Activated T-cell treated with anti-CD3 and anti-CD28 coated beads for 4 hours (primary cell): ENCODE data around the gene SRPRA.
"Not testable (repeated sequence)": the region's sequence is repeated elsewhere in the genome, so short reads cannot be mapped to it uniquely, and the experiment has no call there.

Experiments
- DNase-seq: peaks from one replicate; pipeline ENCODE4 v3.0.0-alpha.2; 2020

The SRPRA gene

GRCh38 chr11:126282736-126283591, 14.3 kb upstream of the SRPRA start, which contains the start of gene TIRAP:
Gene TIRAP, plus strand, starts transcription at chr11:126283093. Its CDS starts 7,802 bp downstream, at chr11:126290895.
- peak; percentile 28 for DNase-seq

GRCh38 chr11:126282361-126282735, 13.7 kb upstream of the SRPRA start:
- DNase-seq, result no peak

GRCh38 chr11:126281666-126282175, 13.0 kb upstream of the SRPRA start:
- no peak for DNase-seq

GRCh38 chr11:126281245-126281644, 12.6 kb upstream of the SRPRA start:
- no peak for DNase-seq

GRCh38 chr11:126280595-126280994, 11.9 kb upstream of the SRPRA start:
- DNase-seq, result no peak

- DNase-seq, result no peak
Observed at GRCh38 chr11:126279191-126279590, 10.5 kb upstream of the SRPRA start.

- DNase-seq, result no peak
Observed at GRCh38 chr11:126277780-126278179, 9.1 kb upstream of the SRPRA start.

GRCh38 chr11:126277322-126277721, 8.6 kb upstream of the SRPRA start:
- DNase-seq, result no peak

- DNase-seq, result no peak
Observed at GRCh38 chr11:126268361-126268707, 361 bp downstream of the SRPRA start.

GRCh38 chr11:126267650-126268049, 1.0 kb downstream of the SRPRA start:
- no peak for DNase-seq

- no peak for DNase-seq
Observed at GRCh38 chr11:126265811-126266210, 2.9 kb downstream of the SRPRA start.

- no peak for DNase-seq
Observed at GRCh38 chr11:126263489-126263888, 5.2 kb downstream of the SRPRA start.

- no peak for DNase-seq
Observed at GRCh38 chr11:126262216-126262615, 6.5 kb downstream of the SRPRA start.

GRCh38 chr11:126257764-126258163, 10.9 kb downstream of the SRPRA start:
- DNase-seq, result no peak

GRCh38 chr11:126257144-126257543, 11.6 kb downstream of the SRPRA start:
- DNase-seq, result no peak

GRCh38 chr11:126256216-126256615, 12.5 kb downstream of the SRPRA start:
- no peak for DNase-seq

- not testable (repeated sequence) for DNase-seq
Observed at GRCh38 chr11:126255507-126255906, 13.2 kb downstream of the SRPRA start.

- DNase-seq, result no peak
Observed at GRCh38 chr11:126254819-126255218, 13.9 kb downstream of the SRPRA start.

- DNase-seq, result no peak
Observed at GRCh38 chr11:126253265-126253664, 15.4 kb downstream of the SRPRA start.

- no peak for DNase-seq
Observed at GRCh38 chr11:126246636-126247035, 22.1 kb downstream of the SRPRA start.

GRCh38 chr11:126233391-126233790, 35.3 kb downstream of the SRPRA start:
- DNase-seq, result no peak

- no peak for DNase-seq
Observed at GRCh38 chr11:126232683-126233082, 36.0 kb downstream of the SRPRA start.

GRCh38 chr11:126231725-126232459, 36.8 kb downstream of the SRPRA start:
- DNase-seq, result no peak
